GM10847 (cell line): ENCODE data around the gene WSCD2.

Experiments
- POLR2A ChIP-seq: IDR thresholded peaks from 2 replicates; pipeline ENCODE4 v1.6.1; 2011; ENCODE audit not compliant: insufficient read length; ENCODE audit errors: extremely low read depth

Gene WSCD2

GRCh38 chr12:108129017-108129812, at the start of gene WSCD2:
Gene WSCD2, plus strand, starts transcription at chr12:108129288. Its CDS starts 66,545 bp downstream, at chr12:108195833.
- no peak for TF ChIP-seq POLR2A

GRCh38 chr12:108079721-108080120, 49.4 kb upstream of the WSCD2 start:
- TF ChIP-seq POLR2A: no peak

- TF ChIP-seq POLR2A: no peak
Measured at GRCh38 chr12:108080363-108080762, 48.7 kb upstream of the WSCD2 start.

GRCh38 chr12:108082485-108082884, 46.6 kb upstream of the WSCD2 start:
- no peak for TF ChIP-seq POLR2A

- TF ChIP-seq POLR2A: no peak
Measured at GRCh38 chr12:108087900-108088299, 41.2 kb upstream of the WSCD2 start.

GRCh38 chr12:108090107-108090899, 38.8 kb upstream of the WSCD2 start:
- no peak for TF ChIP-seq POLR2A

GRCh38 chr12:108090932-108091678, 38.0 kb upstream of the WSCD2 start:
- TF ChIP-seq POLR2A: no peak

GRCh38 chr12:108091679-108092051, 37.4 kb upstream of the WSCD2 start:
- no peak for TF ChIP-seq POLR2A

- no peak for TF ChIP-seq POLR2A
Measured at GRCh38 chr12:108093209-108093608, 35.9 kb upstream of the WSCD2 start.

GRCh38 chr12:108094056-108094649, 34.9 kb upstream of the WSCD2 start:
- no peak for TF ChIP-seq POLR2A

GRCh38 chr12:108097160-108097911, 31.8 kb upstream of the WSCD2 start:
- no peak for TF ChIP-seq POLR2A

- no peak for TF ChIP-seq POLR2A
Measured at GRCh38 chr12:108098374-108098773, 30.7 kb upstream of the WSCD2 start.

- no peak for TF ChIP-seq POLR2A
Measured at GRCh38 chr12:108099073-108099472, 30.0 kb upstream of the WSCD2 start.

GRCh38 chr12:108099778-108100489, 29.2 kb upstream of the WSCD2 start:
- no peak for TF ChIP-seq POLR2A
